Measurements from ENCODE around the gene EEF1A2. TPM values are rescaled to one million over a fixed set of nuclear protein-coding genes. Genes with fewer than 3 reads are reported as not detected.

Gene EEF1A2
- total RNA-seq, 1 experiment from 2014 or later = 88.1 TPM

- no peak for DNase-seq (ENCODE audit: low spot score)
Observed at GRCh38 chr20:63469713-63470101, 29.2 kb downstream of the EEF1A2 start.

DNA sequence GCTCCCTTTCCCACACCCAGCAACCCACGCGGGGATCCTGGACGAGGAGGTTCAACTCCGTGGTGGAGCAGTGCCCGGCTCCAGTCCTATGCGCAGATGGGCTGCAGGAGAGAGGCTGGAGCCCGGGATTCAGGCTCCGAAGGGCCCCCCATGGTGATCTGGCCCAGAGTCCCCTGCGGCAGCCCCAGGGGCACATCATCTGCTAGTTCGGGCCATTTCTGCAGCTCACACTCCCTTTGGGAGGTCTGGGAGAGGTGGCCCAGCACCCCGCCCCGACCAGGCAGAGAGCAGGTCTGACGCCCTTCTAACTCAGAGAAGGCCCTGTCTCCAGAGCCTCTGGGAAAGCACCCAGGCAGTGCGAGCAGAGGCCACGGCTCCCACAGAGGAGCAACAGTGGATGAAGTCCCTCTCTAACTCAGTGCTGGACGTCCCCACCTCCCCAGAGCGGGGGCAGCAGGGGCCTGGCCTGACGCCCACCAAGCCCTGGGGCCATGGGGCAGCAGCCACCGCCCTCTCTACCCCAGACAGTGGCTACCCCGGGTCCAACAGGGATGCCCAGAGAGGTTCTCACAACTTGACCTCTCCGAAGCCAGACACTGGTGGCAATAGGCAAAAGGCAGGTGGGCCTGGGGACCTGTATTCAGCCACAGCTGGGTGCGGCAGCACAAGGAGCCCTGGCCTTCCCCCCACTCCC lies 29.7 kb downstream of the EEF1A2 start:
- DNase-seq (ENCODE audit: low spot score) = no peak

- no peak for DNase-seq (ENCODE audit: low spot score)
Observed at GRCh38 chr20:63468421-63468820, 30.5 kb downstream of the EEF1A2 start.

GRCh38 chr20:63467294-63468083 lies 31.4 kb downstream of the EEF1A2 start:
- DNase-seq (ENCODE audit: low spot score) = no peak

GRCh38 chr20:63466861-63467260 lies 32.0 kb downstream of the EEF1A2 start:
- DNase-seq (ENCODE audit: low spot score) = no peak

DNA sequence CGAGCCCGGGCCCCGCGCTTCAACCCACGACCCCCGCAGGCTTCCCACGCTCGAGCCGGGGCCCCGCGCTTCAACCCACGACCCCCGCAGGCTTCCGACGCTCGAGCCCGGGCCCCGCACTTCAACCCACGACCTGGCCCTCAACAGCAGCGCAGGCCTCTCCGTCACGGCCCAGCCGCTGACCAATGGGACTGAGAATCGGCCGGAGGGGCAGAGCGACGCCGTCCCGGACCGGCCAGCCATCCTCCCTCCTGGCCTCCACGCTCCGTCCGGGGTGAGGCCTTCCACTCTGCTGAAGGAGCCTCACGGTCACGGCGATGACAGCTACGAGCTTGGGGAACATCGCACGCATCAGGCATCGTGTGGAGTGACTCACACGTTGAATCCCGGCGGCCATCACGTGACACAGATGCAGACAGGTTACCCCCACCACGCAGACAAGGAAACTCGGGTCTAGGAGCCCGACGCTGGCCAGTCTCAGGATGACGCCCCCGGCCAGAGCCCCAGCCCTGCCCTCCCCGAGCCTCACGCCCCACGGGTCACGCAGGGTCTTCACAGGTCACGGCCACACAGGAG lies 32.5 kb downstream of the EEF1A2 start:
- DNase-seq (ENCODE audit: low spot score) = no peak

DNA sequence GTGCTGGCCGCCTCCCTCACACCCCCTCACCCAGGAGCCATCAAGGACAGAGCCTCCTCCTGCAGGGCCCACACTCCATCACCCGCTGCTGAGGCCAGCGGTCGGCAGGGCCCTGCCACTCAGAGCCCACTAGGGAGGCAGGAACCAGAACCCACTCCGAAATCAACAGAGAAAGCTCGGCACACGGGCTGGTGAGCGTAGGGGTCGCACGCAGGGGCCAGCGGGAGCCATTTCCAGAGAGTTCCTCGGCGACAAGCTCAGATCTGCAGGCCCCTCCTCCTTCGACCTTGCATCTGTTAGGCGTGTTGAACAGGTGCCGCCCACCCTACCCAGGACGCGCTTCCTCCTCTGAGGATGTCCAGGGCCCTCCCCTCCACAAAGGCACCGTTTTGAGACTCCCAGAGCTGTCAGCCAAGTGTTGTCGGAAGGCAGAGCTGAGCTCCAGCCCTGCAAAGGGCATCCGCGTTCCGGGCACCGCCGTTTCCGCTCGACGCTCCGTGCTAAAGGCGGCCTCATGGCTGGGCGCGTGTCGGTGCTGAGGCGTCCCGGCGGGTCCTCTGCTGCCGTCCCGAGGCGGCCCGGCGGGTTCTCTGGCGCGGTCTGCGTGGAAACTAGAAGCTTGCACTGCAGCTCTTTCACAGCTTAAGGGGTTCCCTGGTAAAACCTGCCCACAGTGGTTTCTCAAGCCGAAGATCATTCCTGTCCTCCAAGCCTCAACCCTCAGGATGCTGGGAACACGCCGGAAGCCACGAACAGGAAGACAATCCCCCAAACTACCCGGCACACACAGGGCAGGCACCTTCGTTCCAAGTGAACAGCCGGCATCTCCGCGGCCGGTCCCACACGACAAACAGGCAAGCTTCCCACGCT lies 33.3 kb downstream of the EEF1A2 start:
- no peak for DNase-seq (ENCODE audit: low spot score)

- DNase-seq (ENCODE audit: low spot score) = no peak
Observed at GRCh38 chr20:63464289-63464635, 34.6 kb downstream of the EEF1A2 start.

GRCh38 chr20:63463400-63464288 lies 35.2 kb downstream of the EEF1A2 start:
- DNase-seq (ENCODE audit: low spot score) = no peak

GRCh38 chr20:63462244-63462643 lies 36.6 kb downstream of the EEF1A2 start:
- DNase-seq (ENCODE audit: low spot score) = no peak

DNA sequence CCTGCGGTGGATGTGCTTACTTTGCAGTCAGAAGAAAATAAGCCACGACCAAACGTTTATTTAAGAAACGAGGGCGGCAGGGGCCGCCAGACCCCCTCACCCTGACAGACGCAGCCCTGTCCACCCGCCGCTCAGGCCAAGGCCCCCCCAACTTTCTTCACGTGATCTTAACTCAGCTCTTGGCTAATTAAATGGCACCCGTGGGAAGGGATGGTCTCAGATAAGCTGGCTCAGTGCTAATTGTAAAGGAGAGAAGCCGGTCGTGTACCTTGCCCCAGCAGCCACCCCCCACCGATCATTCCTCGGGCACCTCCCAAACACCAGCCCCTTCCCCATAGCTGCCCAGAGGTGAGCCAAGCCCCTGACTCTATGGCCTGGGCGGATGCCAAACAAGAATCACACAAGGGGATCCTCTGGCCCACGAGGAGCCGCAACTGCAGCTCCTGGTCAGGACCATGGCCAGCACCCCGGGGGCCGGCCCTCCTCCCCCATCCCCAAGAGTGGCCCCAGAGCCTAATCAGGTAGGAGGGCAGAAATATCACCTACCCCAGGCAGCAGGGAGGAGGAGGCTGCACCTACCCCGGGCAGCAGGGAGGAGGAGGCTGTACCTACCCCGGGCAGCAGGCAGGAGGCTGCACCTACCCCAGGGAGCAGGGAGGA lies 37.6 kb downstream of the EEF1A2 start:
- no peak for DNase-seq (ENCODE audit: low spot score)

DNA sequence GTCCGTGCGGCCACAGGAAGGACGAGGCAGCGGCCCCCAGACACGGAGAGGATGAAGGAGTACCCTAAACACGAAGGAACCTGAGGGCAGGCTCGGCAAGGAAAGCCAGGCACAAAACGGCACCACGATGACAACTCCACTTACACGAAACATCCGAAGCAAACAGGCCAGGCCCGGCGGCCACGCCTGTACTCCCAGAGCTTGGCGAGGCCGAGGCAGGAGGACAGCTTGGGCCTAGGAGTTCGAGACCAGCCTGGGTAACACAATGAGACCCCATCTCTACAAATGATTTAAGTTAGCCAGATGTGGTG lies 39.9 kb downstream of the EEF1A2 start:
- no peak for DNase-seq (ENCODE audit: low spot score)

DNA sequence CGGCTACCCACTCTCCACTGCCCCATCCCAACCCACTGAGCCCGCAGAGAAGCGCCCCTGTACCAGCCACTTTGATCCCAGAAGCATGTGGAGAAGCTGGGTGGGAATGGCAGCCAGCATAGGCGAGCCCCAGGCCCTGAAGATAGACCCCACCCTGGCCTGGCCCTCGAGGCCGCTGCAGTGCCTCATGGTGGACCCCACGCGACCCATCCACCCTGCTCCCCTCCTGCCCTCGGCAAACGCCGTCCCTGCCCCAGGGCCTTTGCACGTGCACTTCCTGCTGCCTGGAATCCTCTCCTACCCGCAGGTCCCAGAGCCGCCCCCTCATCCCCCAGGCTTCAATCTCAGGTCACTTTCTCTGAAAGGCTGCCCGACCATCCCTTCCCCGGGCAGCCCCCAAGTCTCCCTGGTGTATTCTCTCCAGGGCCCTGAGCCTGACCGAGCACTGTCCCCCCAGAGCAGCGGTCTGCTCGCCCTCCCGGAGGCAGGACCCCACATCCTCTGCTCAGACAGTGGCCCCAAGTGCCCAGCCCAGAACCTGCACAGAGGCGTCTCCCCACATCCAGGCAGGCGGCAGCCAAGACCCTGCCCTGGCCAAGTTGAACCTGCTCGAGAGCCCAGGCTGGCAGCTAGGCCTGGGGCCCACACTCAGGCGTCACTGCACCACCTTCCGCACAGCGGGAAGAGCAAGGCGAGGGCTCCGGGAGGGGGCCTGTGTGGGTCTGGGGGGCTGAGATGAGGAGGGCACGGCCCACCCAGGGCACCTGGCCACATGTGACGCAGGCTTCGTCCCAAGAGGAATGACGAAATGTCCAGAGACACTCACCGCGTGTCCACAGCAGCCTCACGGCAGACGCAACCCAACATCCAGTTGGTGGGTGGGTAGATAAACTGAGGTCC lies 40.5 kb downstream of the EEF1A2 start:
- no peak for DNase-seq (ENCODE audit: low spot score)

DNA sequence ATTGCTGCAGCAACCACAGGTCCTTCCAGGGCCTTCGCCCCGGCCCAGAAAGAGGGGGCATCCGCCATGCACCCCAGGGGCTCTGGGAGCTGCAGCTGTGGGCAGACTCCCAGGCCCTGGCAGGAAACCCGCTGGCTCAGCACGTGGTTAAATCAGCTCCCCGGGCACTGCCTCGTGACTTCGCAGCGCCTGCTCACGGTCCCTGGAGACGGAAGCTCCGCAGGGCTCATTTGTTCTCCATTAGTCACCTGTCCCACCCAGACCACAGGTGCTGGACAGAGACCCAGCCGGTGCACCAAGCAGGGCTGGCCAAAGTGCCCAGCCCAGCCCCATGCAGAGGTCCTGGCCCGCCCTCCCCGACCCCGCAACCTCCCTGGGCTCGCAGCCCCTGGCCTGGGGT lies 41.1 kb downstream of the EEF1A2 start:
- DNase-seq (ENCODE audit: low spot score) = peak; percentile 93

GRCh38 chr20:63456429-63457284 lies 42.2 kb downstream of the EEF1A2 start:
- no peak for DNase-seq (ENCODE audit: low spot score)

GRCh38 chr20:63455568-63455859 lies 43.4 kb downstream of the EEF1A2 start:
- DNase-seq (ENCODE audit: low spot score) = no peak

DNA sequence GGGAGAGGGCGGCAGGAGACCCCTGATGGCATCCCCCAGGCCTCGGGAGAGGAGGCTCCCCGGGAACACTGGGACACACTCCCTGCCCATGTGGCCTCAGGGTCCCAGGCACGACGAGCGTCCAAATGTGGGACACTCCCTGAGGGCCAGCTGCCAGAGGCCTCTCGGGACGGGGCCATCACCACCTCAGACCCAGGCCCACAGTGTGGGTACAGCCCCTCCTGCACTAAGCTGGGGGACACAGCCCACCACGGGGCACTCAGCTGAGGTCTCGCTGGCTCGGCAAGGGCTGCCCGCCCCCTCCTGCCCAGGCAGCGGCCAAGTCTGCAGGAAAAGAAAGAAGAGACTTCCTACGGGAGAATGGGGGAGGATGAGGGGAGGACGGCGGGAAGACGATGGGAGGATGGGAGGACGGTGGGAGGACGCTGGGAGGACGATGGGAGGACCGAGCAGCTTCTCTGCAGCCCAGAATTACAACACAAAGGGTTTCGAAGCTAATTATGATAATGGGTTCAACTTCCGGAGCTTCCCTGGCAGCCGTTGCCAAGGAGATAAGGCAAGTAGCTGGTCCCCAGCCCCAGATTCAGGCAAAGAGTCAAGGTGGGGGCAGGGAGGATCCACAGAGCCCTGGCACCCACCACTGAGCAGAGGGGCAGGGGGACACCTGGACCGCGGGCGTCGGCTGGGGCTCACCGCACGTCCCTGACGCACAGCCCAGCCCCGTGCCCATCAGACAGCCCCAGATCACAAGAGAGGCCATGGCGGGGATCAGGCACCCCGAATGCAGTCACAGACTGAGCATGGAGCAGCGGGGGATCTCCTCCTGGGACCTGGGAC lies 43.9 kb downstream of the EEF1A2 start:
- DNase-seq (ENCODE audit: low spot score) = no peak

Data from A172 (cell line).